Limb (tissue), 2 donors: ENCODE results near the gene SYCE3.

Experiments used
- DNase-seq, 2 donors: peaks; one replicate each; pipeline ENCODE4 v3.0.0-alpha.2; 2016; ENCODE audit errors: extremely low spot score in 2 of 2

The SYCE3 gene

DNA sequence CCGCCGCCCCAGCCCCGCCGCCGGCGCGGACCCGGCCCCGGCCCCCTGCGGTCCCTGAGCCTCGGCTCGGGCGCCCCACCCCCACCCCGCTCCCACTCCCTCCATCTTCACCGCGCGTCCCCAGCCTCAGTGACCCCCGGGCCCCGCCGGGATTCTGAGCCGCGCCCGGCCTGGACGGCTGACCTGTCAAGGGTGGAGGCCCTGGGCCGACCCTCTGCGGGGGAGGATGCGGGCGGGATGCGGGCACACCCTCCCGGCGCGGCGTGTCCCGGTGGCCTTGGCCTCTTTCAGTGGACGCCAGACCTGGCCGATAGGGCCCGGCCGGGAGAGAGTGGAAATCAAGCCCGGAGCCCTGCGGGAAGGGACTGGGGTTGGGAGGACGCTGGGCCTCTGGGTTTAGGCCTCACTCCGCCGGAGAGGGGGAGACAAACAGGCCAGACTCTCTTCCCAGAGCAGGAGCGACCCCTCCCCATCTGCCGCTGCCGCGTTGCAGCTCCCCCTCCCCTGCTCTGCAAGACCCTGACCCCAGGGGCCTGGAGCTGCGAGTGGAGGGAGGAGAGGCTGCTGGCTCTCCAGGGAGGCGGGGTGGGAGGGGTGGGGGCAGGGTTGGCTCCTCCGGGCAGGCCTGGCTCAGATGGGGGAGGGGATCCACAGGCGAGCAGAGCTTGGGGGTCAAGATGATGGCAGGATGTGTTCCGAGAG is 38.4 kb upstream of the SYCE3 start:
- no peak for DNase-seq

GRCh38 chr22:50600538-50600937 is 37.8 kb upstream of the SYCE3 start, which contains the start of gene MAPK8IP2:
Gene MAPK8IP2 (plus strand): TSS chr22:50600793. CDS start chr22:50600819, 26 bp downstream.
- peak in 1 of 2 donors; percentile 67 for DNase-seq

DNA sequence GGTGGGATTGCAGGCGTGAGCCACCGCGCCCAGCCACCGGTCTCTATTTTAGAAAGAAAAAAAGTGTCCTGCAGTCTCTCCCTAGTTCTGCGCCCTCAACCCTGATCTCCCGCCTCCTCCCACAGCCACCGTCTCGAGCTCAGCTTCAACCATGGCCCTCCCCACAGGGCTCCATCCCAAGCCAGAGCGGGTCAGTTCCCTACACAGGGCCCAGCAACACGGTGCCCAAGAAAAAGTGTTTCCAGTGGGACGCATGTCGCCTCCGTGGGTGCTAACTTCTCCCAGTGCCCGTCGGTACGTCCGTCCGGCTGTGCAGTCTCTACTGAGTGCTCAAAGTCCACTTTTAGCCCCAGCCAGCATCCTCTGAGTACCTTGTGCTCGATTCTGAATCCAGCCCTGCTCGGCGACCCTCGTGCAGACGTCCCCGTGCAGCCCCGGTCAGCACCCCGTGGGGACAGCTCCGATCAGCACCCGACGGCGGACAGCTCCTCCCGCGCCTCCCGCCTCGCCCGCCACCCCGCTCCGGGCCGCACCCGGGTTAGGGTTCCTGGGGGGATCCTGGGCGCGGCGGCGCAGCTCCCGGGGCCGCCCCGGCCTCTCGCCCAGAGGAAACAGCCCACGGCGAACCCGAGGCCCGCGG is 37.2 kb upstream of the SYCE3 start:
- peak in 1 of 2 donors; percentile 86 for DNase-seq

GRCh38 chr22:50597097-50597496 is 34.4 kb upstream of the SYCE3 start:
- DNase-seq: no peak

- DNase-seq: no peak
Measured at GRCh38 chr22:50595189-50595588, 32.5 kb upstream of the SYCE3 start.

DNA sequence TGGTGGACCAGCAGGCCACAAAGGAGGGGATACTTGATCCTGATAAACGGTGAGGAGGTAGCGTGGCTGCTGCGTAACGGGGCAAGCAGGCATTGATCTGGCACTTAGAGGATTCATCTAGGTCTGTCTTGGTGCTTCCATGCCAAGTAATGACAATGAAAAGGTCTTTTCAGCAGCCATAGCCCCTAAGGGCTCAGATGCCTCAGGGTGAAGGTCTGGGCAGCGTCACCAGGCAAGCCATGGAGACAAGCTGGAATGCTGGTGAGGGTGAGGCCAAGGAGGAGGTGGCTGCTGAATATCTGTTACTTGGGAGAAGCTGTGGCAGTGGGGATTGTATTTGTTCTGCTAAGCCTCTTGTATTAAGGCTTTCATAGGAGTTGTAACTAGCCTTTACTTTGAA is 24.7 kb upstream of the SYCE3 start:
- DNase-seq: no peak

DNA sequence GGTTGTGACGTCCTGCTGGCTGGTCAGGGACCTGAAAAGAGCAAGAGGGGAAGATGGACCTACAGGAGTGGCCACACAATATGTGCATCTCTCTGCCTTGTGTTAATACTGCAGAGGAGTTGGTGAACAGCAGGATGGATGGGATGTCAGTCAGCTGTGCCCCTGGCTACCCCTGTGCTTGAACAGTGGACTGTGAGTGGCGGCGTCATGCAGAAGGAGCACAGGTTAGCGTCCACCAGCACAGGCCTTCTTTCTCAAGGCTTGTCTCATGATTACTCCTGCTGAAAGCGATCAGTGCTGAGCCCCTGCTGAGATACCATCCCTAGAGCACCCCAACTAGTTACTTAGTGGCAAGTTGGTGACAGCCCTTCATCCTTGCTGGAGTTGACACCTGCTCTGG is 23.7 kb upstream of the SYCE3 start:
- no peak for DNase-seq

- DNase-seq: no peak
Measured at GRCh38 chr22:50585781-50586180, 23.1 kb upstream of the SYCE3 start.

GRCh38 chr22:50585238-50585637 is 22.5 kb upstream of the SYCE3 start:
- no peak for DNase-seq

DNA sequence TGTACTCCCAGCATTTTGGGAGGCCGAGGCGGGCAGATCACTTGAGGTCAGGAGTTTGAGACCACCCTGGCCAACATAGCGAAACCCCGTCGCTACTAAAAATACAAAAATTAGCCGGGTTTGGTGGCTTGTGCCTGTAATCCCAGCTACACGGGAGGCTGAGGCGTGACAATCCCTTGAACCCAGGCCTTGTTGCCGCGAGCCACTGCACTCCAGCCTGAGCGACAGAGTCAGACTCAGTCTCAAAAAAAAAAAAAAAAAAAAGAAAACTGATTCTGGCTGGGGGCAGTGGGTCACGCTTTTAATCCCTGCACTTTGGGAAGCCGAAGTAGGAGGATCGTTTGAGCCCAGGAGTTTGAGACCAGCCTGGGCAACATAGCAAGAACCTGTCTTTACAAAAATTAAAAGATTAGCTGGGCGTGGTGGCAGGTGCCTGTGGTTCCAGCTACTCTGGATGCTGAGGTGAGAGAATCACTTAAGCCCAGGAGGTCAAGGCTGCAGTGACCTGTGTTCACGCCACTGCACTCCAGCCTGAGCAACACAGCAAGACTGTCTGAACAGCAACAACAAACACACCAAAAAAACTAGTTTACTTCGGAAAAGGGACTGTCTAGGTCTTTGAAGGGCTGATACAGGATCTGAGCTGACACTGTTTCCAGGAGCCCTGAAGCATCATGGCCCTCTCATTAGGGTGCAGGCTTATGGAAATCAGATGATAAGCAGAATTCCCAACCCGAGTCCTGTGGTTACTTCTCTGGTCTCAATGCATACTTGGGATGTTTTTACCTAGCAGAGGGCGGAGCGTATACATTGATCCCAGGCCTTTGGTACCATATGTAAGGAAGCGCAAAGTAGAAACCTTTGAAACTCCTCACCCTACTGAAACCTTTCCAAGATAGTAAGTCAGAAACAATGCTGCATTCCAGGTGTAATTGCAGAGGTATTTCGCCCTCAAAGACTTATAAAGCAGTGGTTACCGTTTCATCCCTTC is 21.7 kb upstream of the SYCE3 start:
- DNase-seq: no peak

DNA sequence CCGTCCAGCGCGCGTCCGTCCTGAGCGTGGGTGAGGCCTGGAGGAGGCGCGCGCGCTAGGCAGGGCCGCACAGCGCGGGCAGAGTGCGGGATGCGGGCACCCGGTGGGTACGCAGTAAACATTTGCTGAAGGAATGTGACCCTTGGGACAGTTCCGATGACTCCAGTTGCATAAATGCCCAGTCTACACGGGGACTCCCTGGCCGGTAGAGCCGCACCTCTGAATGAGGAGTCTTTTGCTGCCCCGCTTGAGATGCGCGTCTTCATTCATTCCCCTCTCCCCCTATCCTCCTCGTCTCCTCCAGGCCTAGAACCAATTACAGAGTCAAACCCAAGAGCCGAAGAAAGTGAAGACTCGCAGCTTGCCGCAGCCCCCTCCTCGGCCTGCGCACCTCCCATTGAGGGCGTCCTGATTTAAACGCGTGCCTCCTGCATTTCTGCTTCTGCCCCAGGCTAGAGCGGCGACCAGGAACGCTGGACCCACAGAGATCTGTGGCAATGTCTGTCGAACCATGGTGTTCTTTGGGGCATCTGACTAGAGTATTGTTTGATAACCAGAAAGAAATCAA is 20.7 kb upstream of the SYCE3 start:
- DNase-seq: no peak

DNA sequence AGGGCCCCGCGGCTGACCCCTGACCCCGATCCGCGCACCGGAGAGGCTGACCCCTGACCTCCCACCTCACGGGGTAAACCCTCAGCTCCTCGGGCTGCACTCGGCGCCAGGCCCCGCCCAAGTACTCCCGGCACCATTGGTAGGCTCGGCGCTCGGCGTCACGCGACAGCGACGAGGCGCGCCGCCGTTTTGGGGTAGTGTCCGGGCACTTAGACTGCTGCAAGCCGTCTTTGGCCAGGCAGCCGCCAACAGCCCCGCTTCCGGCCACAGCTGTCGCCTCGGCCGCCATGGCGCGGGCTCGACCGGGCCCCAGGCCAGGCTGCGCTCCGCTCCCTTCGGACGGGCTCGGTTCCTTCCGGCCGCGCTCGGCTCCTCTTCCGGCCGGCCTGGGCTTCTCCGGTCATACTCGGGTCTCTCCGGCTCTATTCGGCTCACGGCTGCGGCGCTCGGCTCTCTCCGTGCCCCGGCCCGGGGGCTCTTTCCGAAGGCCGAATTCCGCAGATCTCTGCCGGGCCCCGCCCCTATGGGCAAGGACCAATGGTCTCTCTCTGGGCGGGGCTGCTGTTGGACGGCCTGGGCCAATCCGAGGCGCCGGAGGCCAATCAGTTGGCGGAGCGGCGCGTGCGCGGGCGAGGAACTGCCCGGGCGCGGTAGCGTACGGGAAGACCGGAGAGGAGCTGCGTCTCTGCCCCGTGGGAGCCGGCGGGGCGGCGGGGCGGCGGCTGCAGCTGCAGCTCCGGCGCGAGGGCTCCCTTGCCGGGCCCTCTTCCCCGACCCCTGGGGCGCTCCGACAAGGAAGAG is 20.0 kb upstream of the SYCE3 start, which contains the start of gene CHKB:
CHKB (minus strand) TSS at position 357 of the 801 bp plus-strand sequence; CDS start at position 289, 68 bp downstream.
- peak; percentile 99 for DNase-seq

GRCh38 chr22:50581950-50582492 is 19.3 kb upstream of the SYCE3 start:
- no peak for DNase-seq

- DNase-seq: no peak
Measured at GRCh38 chr22:50581031-50581949, 18.6 kb upstream of the SYCE3 start.

DNA sequence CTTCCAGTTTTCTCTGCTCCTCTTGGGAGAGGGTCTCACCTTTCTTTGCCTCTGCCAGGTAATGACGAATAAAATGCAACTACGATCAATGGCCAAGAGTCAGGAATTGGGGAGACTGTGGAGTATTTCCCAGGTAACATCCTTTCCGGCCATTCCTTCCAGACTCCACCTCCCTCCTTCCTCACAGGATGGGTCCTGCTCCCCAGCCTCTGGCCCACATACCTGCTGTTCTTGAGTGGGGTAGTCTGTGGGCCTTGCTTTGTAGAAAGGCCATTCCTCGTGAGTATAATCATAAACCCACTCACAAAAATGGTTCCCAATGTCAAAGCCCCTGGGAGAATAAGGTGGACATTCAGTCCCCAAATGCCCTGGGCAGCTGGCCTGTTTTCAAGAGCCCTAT is 17.0 kb upstream of the SYCE3 start:
- no peak for DNase-seq

- no peak for DNase-seq
Measured at GRCh38 chr22:50578776-50579310, 16.1 kb upstream of the SYCE3 start.

DNA sequence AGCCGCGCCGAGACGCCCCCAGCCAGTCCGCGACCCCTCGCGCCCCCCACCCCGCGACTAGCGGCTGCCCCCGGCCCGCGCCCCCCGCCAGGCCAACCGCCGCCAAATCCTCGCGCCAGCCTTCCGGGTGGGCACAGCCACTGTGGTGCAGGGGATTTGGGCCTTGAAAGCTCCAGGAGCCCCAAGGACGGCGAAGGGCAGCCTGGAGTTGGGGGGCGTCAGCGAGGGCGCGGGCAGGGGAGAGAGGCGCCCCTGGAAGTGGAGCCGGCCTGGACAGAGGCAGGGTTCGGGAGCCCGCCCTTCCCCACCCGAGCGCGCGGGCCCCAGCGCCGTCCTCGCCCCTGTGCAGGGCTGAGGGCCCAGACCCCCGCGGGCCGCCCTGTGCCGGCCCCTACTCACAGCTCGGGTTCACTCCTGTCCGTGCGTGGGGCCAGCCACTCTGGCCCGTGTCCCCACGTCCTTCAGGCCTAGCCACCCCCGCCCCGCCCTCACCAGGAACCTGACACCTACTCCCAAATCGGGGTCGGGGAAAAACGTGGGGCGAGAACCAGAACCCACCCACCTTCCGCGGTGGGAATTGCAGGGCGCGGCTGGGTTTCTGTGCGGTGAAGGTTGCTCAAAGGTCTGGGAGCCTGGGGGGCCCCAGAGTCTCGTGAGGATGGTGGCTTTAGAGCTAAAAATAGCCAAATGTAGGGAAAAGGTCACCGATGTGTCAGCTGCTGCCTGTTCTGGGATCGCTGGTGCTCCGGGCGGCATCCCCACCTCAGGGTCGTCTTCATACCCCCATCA is 15.5 kb upstream of the SYCE3 start, which contains the start of gene CPT1B:
CPT1B (minus strand) TSS at position 441 of the 789 bp plus-strand sequence. CDS start 512 bp downstream, outside the sequence.
- peak; percentile 19 to 50 for DNase-seq

GRCh38 chr22:50577697-50577986 is 14.9 kb upstream of the SYCE3 start:
- DNase-seq: no peak
